HG03280 (cell line): Measurements from ENCODE around the gene ATN1.
"Not testable (repeated sequence)": the region's sequence is repeated elsewhere in the genome, so short reads cannot be mapped to it uniquely, and the experiment has no call there.

Experiments
- ATAC-seq: cut with Tn5 transposase; IDR thresholded peaks from one replicate; pipeline ENCODE4 v1.9.1; 2021; ENCODE audit warnings: mild to moderate bottlenecking, moderate library complexity; ENCODE audit not compliant: unreplicated experiment

The ATN1 gene, protein sequence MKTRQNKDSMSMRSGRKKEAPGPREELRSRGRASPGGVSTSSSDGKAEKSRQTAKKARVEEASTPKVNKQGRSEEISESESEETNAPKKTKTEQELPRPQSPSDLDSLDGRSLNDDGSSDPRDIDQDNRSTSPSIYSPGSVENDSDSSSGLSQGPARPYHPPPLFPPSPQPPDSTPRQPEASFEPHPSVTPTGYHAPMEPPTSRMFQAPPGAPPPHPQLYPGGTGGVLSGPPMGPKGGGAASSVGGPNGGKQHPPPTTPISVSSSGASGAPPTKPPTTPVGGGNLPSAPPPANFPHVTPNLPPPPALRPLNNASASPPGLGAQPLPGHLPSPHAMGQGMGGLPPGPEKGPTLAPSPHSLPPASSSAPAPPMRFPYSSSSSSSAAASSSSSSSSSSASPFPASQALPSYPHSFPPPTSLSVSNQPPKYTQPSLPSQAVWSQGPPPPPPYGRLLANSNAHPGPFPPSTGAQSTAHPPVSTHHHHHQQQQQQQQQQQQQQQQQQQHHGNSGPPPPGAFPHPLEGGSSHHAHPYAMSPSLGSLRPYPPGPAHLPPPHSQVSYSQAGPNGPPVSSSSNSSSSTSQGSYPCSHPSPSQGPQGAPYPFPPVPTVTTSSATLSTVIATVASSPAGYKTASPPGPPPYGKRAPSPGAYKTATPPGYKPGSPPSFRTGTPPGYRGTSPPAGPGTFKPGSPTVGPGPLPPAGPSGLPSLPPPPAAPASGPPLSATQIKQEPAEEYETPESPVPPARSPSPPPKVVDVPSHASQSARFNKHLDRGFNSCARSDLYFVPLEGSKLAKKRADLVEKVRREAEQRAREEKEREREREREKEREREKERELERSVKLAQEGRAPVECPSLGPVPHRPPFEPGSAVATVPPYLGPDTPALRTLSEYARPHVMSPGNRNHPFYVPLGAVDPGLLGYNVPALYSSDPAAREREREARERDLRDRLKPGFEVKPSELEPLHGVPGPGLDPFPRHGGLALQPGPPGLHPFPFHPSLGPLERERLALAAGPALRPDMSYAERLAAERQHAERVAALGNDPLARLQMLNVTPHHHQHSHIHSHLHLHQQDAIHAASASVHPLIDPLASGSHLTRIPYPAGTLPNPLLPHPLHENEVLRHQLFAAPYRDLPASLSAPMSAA (N-terminal part only)

GRCh38 chr12:6927379-6928021 is at the start of gene ATN1:
Gene ATN1, plus strand, starts transcription at chr12:6927959. Its CDS starts 6,043 bp downstream, at chr12:6934002.
- no peak for ATAC-seq

DNA sequence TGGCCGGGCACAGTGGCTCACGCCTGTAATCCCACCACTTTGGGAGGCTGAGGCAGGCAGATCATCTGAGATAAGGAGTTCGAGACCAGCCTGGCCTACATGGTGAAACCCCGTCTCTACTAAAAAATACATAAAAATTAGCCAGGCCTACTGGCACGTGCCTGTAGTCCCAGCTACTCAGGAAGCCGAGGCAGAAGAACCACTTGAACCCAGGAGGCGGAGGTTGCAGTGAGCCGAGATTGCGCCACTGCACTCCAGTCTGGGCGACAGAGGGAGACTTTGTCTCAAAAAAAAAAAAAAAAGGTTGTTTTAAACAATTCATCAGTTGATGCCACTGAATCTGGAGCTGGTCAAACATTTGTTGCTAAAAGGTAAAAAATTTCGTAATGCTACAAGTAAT is 47.9 kb upstream of the ATN1 start:
- not testable (repeated sequence) for ATAC-seq

DNA sequence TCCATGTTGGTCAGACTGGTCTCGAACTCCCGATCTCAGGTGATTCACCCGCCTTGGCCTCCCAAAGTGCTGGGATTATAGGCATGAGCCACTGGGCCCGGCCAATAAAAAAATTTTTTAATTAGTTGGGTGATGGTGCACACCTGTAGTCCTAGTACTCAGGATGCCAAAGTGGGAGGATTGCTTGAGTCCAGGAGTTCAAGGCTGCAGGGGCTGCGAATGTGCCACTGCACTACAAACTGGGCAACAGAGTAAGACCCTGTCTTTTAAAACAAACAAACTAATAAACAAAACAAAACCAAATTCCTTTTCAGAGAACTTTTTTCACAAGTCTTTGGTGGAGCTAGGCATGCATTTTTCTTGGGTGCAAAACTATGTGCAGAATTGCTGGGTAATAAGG is 44.5 kb upstream of the ATN1 start:
- no peak for ATAC-seq

DNA sequence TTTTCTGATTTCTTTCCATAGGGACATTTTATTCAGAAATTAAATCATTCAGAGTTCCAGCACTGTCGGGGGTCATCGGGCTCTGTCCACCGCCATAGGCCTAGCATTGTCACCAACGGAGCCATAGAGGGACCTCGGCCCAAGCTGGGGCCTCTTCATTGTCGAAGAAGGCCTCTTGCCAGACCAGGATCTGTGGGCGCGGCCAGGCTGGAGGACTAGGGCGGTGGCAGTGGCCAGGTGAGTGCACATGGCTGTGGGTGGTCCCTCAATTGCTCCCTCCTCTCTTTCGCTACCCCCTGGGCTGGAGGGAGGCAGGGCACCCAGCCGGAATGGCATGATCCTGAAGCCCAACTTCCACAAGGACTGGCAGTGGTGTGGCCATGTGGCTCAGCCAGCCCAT is 44.1 kb upstream of the ATN1 start:
- ATAC-seq: no peak

GRCh38 chr12:6884539-6884938 is 43.2 kb upstream of the ATN1 start:
- no peak for ATAC-seq

DNA sequence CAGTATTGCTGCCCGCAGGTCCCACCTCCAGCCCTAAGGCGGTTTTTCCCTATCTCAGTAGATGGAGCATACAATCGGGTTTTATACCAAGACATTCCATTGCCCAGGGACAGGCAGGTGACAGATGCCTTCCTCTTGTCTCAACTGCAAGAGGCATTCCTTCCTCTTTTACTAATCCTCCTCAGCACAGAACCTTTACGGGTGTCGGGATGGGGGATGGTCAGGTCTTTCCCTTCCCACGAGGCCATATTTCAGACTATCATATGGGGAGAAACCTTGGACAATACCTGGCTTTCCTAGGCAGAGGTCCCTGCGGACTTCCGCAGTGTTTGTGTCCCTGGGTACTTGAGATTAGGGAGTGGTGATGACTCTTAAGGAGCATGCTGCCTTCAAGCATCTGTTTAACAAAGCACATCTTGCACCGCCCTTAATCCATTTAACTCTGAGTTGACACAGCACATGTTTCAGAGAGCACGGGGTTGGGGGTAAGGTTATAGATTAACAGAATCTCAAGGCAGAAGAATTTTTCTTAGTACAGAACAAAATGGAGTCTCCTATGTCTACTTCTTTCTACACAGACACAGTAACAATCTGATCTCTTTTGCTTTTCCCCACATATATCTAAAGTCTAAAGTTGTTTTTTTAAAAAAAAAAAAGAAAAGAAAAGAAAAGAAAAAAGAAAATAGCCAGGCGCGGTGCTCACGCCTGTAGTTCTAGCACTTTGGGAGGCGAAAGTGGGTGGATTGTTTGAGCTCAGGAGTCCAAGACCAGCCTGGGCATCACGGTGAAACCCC is 41.4 kb upstream of the ATN1 start:
- not testable (repeated sequence) for ATAC-seq

GRCh38 chr12:6887460-6887859 is 40.3 kb upstream of the ATN1 start:
- no peak for ATAC-seq

DNA sequence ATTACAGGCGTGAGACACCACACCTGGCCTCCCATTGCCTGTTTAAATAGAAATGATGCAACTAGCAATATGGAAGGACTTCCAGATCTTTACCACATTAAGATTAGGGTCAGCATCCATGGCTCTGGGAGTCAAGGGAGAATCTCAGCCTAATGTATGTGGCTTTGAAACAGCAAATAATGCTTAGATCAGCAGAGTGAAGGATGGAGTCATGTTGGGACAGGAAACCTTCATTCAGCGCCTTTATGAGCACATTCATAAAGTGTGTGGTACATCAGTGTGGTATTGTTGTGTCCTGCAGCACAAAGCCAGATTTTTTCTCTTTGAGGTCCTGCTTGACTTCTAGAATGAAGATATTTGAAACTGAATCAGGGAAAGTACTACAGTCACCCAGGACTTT is 39.4 kb upstream of the ATN1 start:
- no peak for ATAC-seq

- not testable (repeated sequence) for ATAC-seq
Observed at GRCh38 chr12:6888794-6889193, 39.0 kb upstream of the ATN1 start.

DNA sequence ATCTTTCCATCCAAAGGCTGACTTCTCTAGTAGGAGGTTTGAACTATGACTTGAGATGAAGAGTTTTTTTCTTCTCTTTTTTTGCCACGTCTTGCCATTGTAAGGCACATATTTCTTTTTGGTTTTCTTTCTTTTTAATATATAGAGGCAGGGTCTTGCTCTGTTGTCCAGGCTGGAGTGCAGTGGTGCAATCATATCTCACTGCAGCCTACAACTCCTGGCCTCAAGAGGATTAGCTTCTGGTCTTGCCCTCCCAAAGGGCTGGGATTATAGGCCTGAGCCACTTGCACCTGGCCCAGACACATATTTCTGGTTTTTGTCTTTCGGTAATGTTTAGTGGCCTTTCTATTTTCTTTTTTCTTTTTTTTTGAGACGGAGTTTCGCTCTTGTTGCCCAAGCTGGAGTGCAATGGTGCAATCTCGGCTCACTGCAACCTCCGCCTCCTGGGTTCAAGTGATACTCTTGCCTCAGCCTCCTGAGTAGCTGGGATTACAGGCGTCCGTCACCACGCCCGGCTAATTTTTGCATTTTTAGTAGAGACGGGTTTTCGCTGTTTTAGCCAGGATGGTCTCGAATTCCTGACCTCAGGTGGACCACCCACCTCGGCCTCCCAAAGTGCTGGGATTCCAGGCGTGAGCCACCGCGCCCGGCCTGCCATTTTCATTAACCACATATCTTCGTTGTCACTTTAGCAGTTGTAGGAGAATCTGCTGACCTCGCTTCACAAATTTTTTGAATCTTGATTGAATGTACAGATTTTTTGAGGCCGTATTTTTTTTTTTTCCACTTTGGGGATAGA is 37.8 kb upstream of the ATN1 start:
- not testable (repeated sequence) for ATAC-seq

GRCh38 chr12:6890789-6891645 is 36.7 kb upstream of the ATN1 start:
- ATAC-seq: peak; percentile 96

DNA sequence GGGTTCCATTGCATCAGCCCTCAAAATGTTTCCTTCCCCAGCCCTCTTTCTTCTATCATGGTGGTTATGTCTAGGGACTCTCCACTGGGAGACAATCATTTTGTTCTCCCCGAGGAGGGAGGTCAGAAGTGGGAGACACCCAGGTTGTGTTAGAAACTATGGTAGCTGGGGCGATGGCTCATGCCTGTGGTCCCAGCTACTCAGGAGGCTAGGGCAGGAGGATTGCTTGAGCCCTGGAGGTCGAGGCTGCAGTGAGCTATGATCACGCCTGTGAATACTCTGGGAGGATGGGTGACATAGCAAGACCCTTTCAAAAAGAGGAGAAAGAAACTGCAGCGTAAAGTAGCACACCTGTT is 36.1 kb upstream of the ATN1 start:
- ATAC-seq: no peak

GRCh38 chr12:6892683-6893082 is 35.1 kb upstream of the ATN1 start:
- ATAC-seq: not testable (repeated sequence)

DNA sequence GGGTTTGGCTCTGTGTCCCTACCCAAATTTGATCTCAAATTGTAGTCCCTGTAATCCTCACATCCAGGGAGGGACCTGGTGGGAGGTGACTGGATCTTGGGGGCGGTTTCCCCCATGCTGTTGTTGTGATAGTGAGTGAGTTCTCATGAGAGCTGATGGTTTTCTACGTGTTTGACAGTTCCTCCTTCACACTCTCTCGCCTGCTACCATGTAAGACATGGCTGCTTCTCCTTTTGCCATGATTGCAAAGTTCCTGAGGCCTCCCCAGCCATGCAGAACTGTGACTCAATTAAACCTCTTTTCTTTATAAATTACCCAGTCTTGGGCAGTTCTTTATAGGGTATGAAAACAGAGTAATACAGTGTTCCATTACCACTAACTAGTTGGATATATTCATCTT is 33.4 kb upstream of the ATN1 start:
- no peak for ATAC-seq

DNA sequence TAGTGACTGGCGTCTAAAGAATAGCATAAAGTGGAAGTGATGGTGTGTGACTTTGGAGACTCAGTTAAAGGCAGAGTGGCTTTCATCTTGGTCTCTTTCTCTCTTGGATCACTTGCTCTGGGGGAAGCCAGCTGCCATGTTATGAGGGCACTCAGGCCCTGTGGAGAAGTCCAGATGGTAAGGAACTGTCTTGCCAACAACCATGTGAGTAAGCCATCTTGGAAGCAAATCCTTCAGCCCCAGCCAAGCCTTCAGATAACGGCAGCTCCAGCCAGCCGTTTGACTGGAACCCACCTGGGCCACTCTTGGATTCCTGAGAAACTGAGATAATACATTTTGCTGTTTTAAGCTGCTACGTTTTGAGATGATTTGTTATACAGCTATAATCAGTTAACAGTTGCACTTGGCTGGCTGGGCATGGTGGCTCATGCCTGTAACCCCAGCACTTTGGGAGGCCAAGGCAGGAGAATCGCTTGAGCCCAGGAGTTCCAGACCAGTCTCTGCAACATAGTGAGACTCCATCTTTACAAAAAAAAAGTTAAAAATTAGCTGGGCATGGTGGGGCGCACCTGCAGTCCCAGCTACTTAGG is 30.8 kb upstream of the ATN1 start:
- no peak for ATAC-seq

- ATAC-seq: no peak
Observed at GRCh38 chr12:6899427-6899826, 28.3 kb upstream of the ATN1 start.

- no peak for ATAC-seq
Observed at GRCh38 chr12:6899837-6900519, 27.8 kb upstream of the ATN1 start.
